ENCODE data around the gene CFAP73.

Gene CFAP73

DNA sequence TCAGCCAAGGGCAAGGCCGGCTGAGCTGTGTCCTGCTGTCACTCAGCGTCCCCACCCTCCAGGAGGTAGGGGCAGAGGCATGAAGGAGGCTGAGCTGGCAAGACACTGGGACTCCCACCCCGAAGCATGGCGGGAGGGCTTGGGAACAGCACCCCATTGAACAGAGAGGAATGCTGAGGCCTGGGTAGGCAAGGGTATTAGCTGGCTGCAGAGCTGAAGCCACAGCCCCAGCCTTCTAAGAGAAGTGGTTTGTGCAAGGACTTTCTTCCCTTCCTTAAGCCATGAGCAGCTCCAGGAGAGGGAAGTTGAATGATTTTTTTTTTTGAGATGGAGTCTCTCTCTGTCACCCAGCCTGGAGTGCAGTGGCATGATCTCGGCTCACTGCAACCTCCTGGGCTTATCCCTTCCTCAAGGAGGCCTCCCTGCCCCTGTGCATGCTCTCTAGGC lies 6.6 kb upstream of the CFAP73 start:
- DNase-seq (ENCODE audit: extremely low read depth, low read depth) = no peak
- TF ChIP-seq, protein P1, sequence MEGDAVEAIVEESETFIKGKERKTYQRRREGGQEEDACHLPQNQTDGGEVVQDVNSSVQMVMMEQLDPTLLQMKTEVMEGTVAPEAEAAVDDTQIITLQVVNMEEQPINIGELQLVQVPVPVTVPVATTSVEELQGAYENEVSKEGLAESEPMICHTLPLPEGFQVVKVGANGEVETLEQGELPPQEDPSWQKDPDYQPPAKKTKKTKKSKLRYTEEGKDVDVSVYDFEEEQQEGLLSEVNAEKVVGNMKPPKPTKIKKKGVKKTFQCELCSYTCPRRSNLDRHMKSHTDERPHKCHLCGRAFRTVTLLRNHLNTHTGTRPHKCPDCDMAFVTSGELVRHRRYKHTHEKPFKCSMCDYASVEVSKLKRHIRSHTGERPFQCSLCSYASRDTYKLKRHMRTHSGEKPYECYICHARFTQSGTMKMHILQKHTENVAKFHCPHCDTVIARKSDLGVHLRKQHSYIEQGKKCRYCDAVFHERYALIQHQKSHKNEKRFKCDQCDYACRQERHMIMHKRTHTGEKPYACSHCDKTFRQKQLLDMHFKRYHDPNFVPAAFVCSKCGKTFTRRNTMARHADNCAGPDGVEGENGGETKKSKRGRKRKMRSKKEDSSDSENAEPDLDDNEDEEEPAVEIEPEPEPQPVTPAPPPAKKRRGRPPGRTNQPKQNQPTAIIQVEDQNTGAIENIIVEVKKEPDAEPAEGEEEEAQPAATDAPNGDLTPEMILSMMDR (IDR thresholded peaks at IDR 0.05; ENCODE audit: low read depth, low read length) = no peak

DNA sequence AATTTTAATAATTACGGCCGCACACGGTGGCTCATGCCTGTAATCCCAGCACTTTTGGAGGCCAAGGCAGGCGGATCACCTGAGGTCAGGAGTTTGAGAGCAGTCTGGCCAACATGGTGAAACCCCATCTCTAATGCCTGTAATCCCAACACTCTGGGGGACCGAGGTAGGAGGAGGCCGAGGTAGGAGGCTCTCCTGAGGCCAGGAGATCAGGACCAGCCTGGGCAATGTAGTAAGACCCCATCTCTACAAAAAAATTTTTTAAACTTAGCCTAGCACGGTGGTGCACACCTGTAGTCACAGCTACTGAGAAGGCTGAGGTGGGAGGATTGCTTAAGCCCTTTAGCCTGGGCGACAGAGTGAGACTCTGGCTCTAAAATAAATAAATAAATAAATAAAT lies 5.6 kb upstream of the CFAP73 start:
- DNase-seq (ENCODE audit: extremely low read depth, low read depth) = no peak
- TF ChIP-seq, protein P1 (IDR thresholded peaks at IDR 0.05; ENCODE audit: low read depth, low read length) = no peak

DNA sequence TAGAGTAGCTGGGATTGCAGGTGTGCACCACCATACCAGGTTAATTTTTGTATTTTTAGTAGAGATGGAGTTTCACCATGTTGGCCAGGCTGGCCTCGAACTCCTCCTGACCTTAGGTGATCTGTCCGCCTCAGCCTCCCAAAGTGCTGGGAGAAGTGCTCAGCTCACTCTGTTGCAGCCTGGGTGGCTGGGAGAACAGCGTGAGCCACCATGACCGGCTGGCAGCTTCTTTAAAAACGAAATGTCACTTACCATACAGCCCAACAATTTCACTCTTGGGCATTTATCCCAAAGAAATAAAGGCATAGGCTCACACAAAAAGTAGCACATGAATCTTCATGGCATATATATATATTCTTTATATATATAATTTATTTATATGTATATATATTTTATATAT lies 4.7 kb upstream of the CFAP73 start:
- TF ChIP-seq, protein P1 (IDR thresholded peaks at IDR 0.05; ENCODE audit: low read depth, low read length) = no peak
- DNase-seq (ENCODE audit: extremely low read depth, low read depth) = no peak

DNA sequence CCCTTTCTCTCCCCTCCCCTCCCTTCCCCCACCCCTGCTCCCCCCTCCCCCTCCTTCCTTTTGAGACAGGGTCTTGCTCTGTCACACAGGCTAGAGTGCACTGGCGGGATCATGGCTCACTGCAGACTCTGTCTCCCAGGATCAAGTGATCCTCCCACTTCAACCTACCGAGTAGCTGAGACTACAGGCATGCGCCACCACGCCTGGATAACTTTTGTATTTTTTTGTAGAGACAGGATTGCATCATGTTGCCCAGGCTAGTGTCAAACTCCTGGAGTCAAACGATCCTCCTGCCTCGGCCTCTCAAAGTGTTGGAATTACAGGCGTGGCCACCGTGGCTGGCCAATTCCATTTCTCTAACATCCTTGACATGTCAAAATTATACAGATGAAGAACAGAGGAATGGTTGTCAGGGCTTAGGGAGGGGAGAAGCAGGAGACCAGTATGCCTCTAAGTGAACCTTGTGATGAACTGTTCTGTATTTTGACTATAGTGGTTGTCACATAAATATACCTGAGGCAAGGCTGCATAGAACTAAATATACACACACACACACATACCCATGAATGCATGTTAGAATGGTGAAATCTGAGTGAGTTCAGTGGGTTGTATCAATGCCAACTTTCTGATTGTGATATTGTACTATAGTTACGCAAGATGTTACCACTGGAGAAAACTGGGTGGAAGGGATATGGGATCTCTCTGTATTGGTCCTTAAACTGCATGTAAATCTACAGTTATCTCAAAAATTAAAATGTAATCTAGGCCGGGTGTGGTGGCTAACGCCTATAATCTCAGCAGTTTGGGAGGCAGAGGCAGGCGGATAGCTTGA lies 3.6 kb upstream of the CFAP73 start:
- DNase-seq (ENCODE audit: extremely low read depth, low read depth) = no peak
- TF ChIP-seq, protein P1 (IDR thresholded peaks at IDR 0.05; ENCODE audit: low read depth, low read length) = no peak

DNA sequence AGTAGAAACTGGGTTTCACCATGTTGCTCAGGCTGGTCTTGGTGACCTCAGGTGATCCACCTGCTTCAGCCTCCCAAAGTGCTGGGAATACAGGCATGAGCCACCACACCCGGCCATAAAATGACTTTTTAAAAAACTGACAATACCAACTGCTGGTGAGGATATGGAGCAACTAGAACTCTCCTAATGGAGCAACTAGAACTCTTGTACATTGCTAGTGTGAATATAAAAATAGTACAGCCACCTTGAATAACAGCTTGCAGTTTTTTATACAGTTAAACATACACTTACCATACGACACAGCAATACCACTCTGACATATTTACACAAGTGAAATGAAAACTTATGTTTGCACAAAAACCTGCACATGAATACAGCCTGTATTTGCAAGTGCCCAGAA lies 2.5 kb upstream of the CFAP73 start:
- TF ChIP-seq, protein P1 (IDR thresholded peaks at IDR 0.05; ENCODE audit: low read depth, low read length) = no peak
- DNase-seq (ENCODE audit: extremely low read depth, low read depth) = no peak

DNA sequence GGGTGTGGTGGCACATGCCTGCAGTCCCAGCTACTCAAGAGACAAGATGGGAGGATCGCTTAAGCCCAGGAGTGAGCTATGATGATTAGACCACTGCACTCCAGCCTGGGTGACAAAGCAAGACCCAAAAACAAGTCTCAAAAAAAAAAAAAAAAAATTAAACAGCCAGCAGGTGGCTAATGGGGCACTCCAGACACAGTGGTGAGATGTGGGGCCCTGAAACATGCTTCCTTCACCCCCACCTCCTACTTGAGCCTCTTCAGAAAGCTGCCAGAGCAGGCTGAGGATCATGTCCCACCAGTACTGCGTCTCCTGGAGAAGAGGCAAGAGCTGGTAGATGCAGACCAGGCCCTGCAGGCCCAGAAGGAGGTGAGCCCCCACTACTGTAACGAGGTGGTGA lies 2.1 kb downstream of the CFAP73 start:
- TF ChIP-seq, protein P1 (IDR thresholded peaks at IDR 0.05; ENCODE audit: low read depth, low read length) = no peak
- no peak for DNase-seq (ENCODE audit: extremely low read depth, low read depth)

DNA sequence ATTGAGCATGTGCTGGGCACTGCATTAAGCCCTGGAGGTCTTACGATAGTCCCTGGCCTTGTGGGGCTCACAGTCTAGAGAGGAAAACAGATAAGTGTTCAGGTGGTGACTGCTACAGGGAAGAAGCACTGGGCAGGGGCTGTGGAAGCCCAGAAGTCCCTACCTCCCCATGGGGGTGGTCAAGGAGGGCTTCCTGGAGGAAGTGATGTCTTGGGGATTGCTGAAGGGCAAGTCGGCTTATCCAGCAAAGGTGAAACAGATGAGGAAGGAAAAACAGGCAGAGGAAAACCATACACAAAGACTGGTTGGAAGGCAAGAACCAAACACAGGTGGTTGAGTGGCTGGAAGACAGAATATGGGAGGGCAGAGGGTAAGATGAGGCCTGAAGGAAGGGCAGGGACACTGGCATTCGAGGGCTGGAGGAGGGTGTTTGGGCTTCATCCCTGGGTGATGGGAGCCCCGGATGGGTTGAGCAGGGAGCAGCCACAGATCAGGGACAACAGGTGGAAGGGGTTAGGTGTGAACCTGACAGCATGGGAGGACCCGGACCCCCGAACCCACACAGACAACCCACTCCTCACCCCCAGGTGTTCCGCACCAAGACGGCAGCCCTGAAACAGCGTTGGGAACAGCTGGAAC lies 2.8 kb downstream of the CFAP73 start:
- TF ChIP-seq, protein P1 (IDR thresholded peaks at IDR 0.05; ENCODE audit: low read depth, low read length) = no peak
- no peak for DNase-seq (ENCODE audit: extremely low read depth, low read depth)
